Measurements from ENCODE around the gene IL1RAPL2. TPM values are rescaled to one million over a fixed set of nuclear protein-coding genes. Genes with fewer than 3 reads are reported as not detected.

The IL1RAPL2 gene
- total and polyA plus RNA-seq, 2 of the 4 experiments (the other 2 are of a cell fraction) = 0.03 TPM; not detected in 1

- CTCF ChIA-PET = no interaction called here
- no peak overlapping the region for H2AFZ ChIP-seq (replicated peaks; ENCODE audit: low read length, poor library complexity)
Measured at GRCh38 chrX:105765691-105766090, 1199.7 kb downstream of the IL1RAPL2 start.

More at GRCh38 chrX:105765691-105766090, 1199.7 kb downstream of the IL1RAPL2 start:
- H3K4me3 ChIP-seq (ENCODE audit: insufficient read depth, low read depth, low read length) = no peak overlapping the region
- TF ChIP-seq MAFK (IDR thresholded peaks at IDR 0.05; ENCODE audit: low read depth, low read length) (no peak), RAD21 (IDR thresholded peaks at IDR 0.05; ENCODE audit: low read length) (no peak), NFE2L2 (IDR thresholded peaks at IDR 0.05; ENCODE audit: low read depth, low read length) (no peak), RFX5 (IDR thresholded peaks at IDR 0.05; ENCODE audit: low read depth, low read length) (no peak), MAZ (IDR thresholded peaks at IDR 0.05; ENCODE audit: borderline replicate concordance, low read depth, low read length) (no peak), POLR2A (IDR thresholded peaks at IDR 0.05; ENCODE audit: low read depth, low read length) (no peak)
- TF ChIP-seq, protein P1, sequence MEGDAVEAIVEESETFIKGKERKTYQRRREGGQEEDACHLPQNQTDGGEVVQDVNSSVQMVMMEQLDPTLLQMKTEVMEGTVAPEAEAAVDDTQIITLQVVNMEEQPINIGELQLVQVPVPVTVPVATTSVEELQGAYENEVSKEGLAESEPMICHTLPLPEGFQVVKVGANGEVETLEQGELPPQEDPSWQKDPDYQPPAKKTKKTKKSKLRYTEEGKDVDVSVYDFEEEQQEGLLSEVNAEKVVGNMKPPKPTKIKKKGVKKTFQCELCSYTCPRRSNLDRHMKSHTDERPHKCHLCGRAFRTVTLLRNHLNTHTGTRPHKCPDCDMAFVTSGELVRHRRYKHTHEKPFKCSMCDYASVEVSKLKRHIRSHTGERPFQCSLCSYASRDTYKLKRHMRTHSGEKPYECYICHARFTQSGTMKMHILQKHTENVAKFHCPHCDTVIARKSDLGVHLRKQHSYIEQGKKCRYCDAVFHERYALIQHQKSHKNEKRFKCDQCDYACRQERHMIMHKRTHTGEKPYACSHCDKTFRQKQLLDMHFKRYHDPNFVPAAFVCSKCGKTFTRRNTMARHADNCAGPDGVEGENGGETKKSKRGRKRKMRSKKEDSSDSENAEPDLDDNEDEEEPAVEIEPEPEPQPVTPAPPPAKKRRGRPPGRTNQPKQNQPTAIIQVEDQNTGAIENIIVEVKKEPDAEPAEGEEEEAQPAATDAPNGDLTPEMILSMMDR (conservative IDR thresholded peaks at IDR 0.05; ENCODE audit: low read depth, low read length) = no peak
- H3K4ac ChIP-seq (ENCODE audit: low read depth, low read length) = no peak overlapping the region
- ATAC-seq (ENCODE audit: low read depth) (no peak), DNase-seq (no peak)
- no peak overlapping the region for H3K23ac ChIP-seq (ENCODE audit: low read depth, low read length)
- no peaks in the 10 kb centered on the region for H3K36me3 ChIP-seq (ENCODE audit: control insufficient read depth, insufficient read depth, low read length)
- H3K56ac ChIP-seq (ENCODE audit: extremely low read depth, insufficient read depth, low read length) = no peak overlapping the region
- no peak overlapping the region for H2BK120ac ChIP-seq (ENCODE audit: low read depth, low read length)
- H2BK5ac ChIP-seq (ENCODE audit: low read depth, low read length, poor library complexity, severe bottlenecking) = no peak overlapping the region
- H3K14ac ChIP-seq (replicated peaks; ENCODE audit: low read depth, low read length) = no peak overlapping the region
- H2AK9ac ChIP-seq (replicated peaks; ENCODE audit: low read depth, low read length, poor library complexity) = no peak overlapping the region
- H2AK5ac ChIP-seq (ENCODE audit: low read depth, low read length) = no peak overlapping the region
- H4K20me1 ChIP-seq (ENCODE audit: insufficient read depth, low read length) = no peaks in the 10 kb centered on the region
- dilution Hi-C loops (cut with HindIII; ENCODE audit: low sequenced_read_pairs, unreplicated experiment) (no loop called here), in situ Hi-C loops (cut with MboI; ENCODE audit: low sequenced_read_pairs) (no loop called here), intact Hi-C loops (cut with micrococcal nuclease) (no loop called here)
- H3K9ac ChIP-seq (ENCODE audit: low read depth, low read length) = no peak overlapping the region
- H3K27me3 ChIP-seq (ENCODE audit: control insufficient read depth, insufficient read depth, low read length) = peaks cover 2% of the 10 kb centered on the region
- no peak overlapping the region for H4K91ac ChIP-seq (ENCODE audit: insufficient read depth, low read depth, low read length)
- H3K79me1 ChIP-seq (ENCODE audit: low read depth in 1 of 2, low read length in 2 of 2) = no peaks in the 10 kb centered on the region
- no peaks in the 10 kb centered on the region for H3K9me3 ChIP-seq (ENCODE audit: control insufficient read depth, insufficient read depth, low read length)
- H2BK15ac ChIP-seq (ENCODE audit: low read depth, low read length) = no peak overlapping the region
- no peak overlapping the region for H3K4me2 ChIP-seq (ENCODE audit: low read depth, low read length)
- no peaks in the 10 kb centered on the region for H3K9me1 ChIP-seq (ENCODE audit: insufficient read depth, low read length)
- no peaks in the 10 kb centered on the region for H3K4me1 ChIP-seq (ENCODE audit: control insufficient read depth, insufficient read depth, low read length)
- no peak overlapping the region for H2BK20ac ChIP-seq (ENCODE audit: low read depth, low read length)
- no peak overlapping the region for H4K8ac ChIP-seq (ENCODE audit: low read depth in 2 of 2, low read length in 2 of 2)
- H3K27ac ChIP-seq (ENCODE audit: insufficient read depth, low read length) = no peak overlapping the region
- no peak overlapping the region for H4K5ac ChIP-seq (ENCODE audit: low read depth, low read length)
- no CpG with 5 or more reads among the region's 1 CpG for WGBS, 2 experiments (ENCODE audit: extremely low coverage in 2 of 2, insufficient read length in 1 of 2)
- no TSS peak for BruUV-seq (replicated peaks)
- H3K18ac ChIP-seq (ENCODE audit: low read depth, low read length) = no peak overlapping the region
- POLR2A ChIA-PET (ENCODE audit: unreplicated experiment) = no interaction called here
